Suprapubic skin (tissue), 4 donors: ENCODE measurements around the gene NAP1L5. TPM values are rescaled to one million over a fixed set of nuclear protein-coding genes. Genes with fewer than 3 reads are reported as not detected.

Experiments
- DNase-seq, 2 donors: peaks; one replicate each; pipeline ENCODE4 v3.0.0-alpha.2; 2019; ENCODE audit warnings: low spot score in 2 of 2
- H3K27ac ChIP-seq: fragments of 200-600 bp; sonication (generic); one replicate; pipeline ENCODE4 v1.5.1; 2019
- H3K27me3 ChIP-seq: fragments of 200-600 bp; sonication (generic); one replicate; pipeline ENCODE4 v1.5.1; 2019
- H3K36me3 ChIP-seq: fragments of 200-600 bp; sonication (generic); one replicate; pipeline ENCODE4 v1.5.1; 2019
- H3K4me1 ChIP-seq: fragments of 200-600 bp; sonication (generic); one replicate; pipeline ENCODE4 v1.5.1; 2019
- H3K4me3 ChIP-seq: fragments of 200-600 bp; sonication (generic); one replicate; pipeline ENCODE4 v1.5.1; 2019; ENCODE audit warnings: mild to moderate bottlenecking
- H3K9me3 ChIP-seq: fragments of 200-600 bp; sonication (generic); one replicate; pipeline ENCODE4 v1.5.1; 2019
- CTCF ChIP-seq, 2 donors: fragments of 200-600 bp in 1 of 2; fragments of 450-650 bp in 1 of 2; sonication (generic) in 1 of 2; IDR thresholded peaks; one replicate each; pipeline ENCODE4 v1.5.1; 2016 to 2019; ENCODE audit warnings: antibody characterized with exemption in 2 of 2, mild to moderate bottlenecking in 1 of 2, moderate library complexity in 1 of 2
- EP300 ChIP-seq: sonication (generic); formaldehyde crosslinking; IDR thresholded peaks from one replicate; pipeline ENCODE4 v1.6.1; 2017; ENCODE audit warnings: antibody characterized with exemption
- POLR2A ChIP-seq, 2 donors: fragments of 450-650 bp; IDR thresholded peaks; one replicate each; pipeline ENCODE4 v1.6.1; 2017; ENCODE audit warnings: antibody characterized with exemption in 2 of 2, mild to moderate bottlenecking in 2 of 2, moderate library complexity in 2 of 2
- POLR2AphosphoS5 ChIP-seq, 3 donors: sonication (generic); formaldehyde crosslinking; IDR thresholded peaks; one replicate each; pipeline ENCODE4 v1.6.1; 2017; ENCODE audit warnings: antibody characterized with exemption in 3 of 3
- WGBS: methylation state at CpG from one replicate; pipeline ENCODE4 v1.1.5; 2018; 5-methylcytosine and 5-hydroxymethylcytosine counted together
- total RNA-seq, 4 donors: library from RNA; depleted of rRNA; stranded (reverse); fragments of >200 nt; gene quantifications; one replicate each; pipeline ENCODE4 v1.1.0, GENCODE V29; 2016

NAP1L5 gene
- total RNA-seq, 4 donors from 2014 or later: 1.1 to 2.4 (median 2.0) TPM

- Histone ChIP-seq H3K27me3 (no peaks in the 10 kb centered on the region), H3K4me1 (peaks cover 11% of the 10 kb centered on the region), H3K27ac (no peak overlapping the region), H3K36me3 (peaks cover 50% of the 10 kb centered on the region), H3K4me3 (no peak overlapping the region), H3K9me3 (no peaks in the 10 kb centered on the region)
- WGBS: 92% methylated on average over 1 of the region's 1 CpG
- TF ChIP-seq CTCF (IDR thresholded peaks at IDR 0.05) (no peak), EP300 (no peak), POLR2AphosphoS5 (IDR thresholded peaks at IDR 0.05) (no peak), POLR2A (IDR thresholded peaks at IDR 0.05) (no peak)
- DNase-seq: no peak
Measured at GRCh38 chr4:88719381-88719780, 21.8 kb upstream of the NAP1L5 start.

DNA sequence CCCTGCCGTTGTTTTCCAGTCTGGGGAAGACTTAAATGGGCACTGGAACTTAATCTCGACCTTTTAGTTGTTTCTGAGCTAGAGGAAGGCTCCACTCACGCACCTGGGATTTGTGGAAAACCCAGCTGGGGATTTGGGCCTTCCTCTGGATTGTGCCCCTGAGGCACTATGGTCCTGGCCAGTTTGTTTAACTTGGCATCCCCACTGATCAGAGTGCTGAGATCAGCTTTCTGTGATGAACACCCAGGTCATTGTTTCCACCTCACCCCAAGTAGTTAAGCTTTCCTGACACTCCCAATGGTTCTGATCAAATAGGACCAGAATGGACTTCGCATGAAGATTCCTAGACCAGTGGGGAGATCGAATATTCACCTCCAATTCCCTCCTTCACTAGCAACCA is 20.5 kb upstream of the NAP1L5 start:
- H3K27me3 ChIP-seq: no peaks in the 10 kb centered on the region
- peaks cover 39% of the 10 kb centered on the region for H3K36me3 ChIP-seq
- H3K4me1 ChIP-seq: peaks cover 11% of the 10 kb centered on the region
- TF ChIP-seq CTCF (IDR thresholded peaks at IDR 0.05) (no peak), EP300 (no peak), POLR2A (IDR thresholded peaks at IDR 0.05) (no peak), POLR2AphosphoS5 (IDR thresholded peaks at IDR 0.05) (no peak)
- H3K27ac ChIP-seq: no peak overlapping the region
- 93% methylated on average over 5 of the region's 5 CpGs for WGBS
- no peaks in the 10 kb centered on the region for H3K9me3 ChIP-seq
- no peak for DNase-seq
- no peak overlapping the region for H3K4me3 ChIP-seq

DNA sequence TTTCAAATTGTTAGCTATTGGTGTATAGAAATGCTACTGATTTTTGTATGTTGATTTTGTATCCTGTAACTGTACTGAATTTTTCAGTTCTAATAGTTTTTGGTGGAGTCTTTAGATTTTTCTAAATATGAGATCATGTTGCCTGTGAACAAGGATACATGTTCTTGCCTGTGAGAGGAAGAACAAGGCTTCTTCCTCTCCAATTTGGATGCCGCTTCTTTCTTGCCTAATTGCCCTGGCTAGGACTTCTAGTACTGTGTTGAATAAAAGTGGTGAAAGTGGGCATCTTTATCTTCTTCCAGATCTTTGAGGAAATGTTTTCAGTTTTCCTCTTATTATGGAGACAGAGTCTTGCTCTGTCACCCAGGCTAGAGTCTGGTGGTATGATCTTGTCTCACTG is 16.2 kb upstream of the NAP1L5 start:
- H3K27me3 ChIP-seq: no peaks in the 10 kb centered on the region
- H3K27ac ChIP-seq: no peak overlapping the region
- DNase-seq: no peak
- no peaks in the 10 kb centered on the region for H3K9me3 ChIP-seq
- peaks cover 36% of the 10 kb centered on the region for H3K36me3 ChIP-seq
- no peak for TF ChIP-seq POLR2A (IDR thresholded peaks at IDR 0.05)
- no peak for TF ChIP-seq CTCF (IDR thresholded peaks at IDR 0.05)
- no peak for TF ChIP-seq EP300
- TF ChIP-seq POLR2AphosphoS5 (IDR thresholded peaks at IDR 0.05): no peak
- no peak overlapping the region for H3K4me3 ChIP-seq
- H3K4me1 ChIP-seq: no peaks in the 10 kb centered on the region
- WGBS: 50% methylated on average over 1 of the region's 1 CpG

DNA sequence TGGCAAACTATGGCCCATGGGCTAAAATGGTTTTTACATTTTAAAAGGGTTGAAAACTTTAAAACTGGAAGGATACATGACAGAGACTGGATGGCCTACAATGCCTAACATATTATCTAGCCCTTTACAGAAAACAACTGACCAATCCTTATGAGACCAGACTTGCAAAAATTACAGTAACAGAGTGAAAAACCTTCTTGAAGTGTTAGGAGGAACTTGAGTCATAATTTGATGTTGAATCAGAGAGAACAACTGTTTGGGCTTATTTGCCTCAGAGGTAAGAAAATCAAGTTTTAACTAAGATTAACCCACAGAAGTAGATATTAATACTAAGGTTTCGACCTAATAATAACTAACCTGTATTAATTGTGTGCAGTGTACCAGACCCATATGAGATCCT is 12.4 kb upstream of the NAP1L5 start:
- H3K4me1 ChIP-seq: peaks cover 5% of the 10 kb centered on the region
- TF ChIP-seq EP300: no peak
- no peak for TF ChIP-seq CTCF (IDR thresholded peaks at IDR 0.05)
- no peak for TF ChIP-seq POLR2AphosphoS5 (IDR thresholded peaks at IDR 0.05)
- no peak for TF ChIP-seq POLR2A (IDR thresholded peaks at IDR 0.05)
- H3K27me3 ChIP-seq: no peaks in the 10 kb centered on the region
- H3K9me3 ChIP-seq: no peaks in the 10 kb centered on the region
- no peak for DNase-seq
- WGBS: 95% methylated on average over 1 of the region's 1 CpG
- no peak overlapping the region for H3K27ac ChIP-seq
- no peak overlapping the region for H3K4me3 ChIP-seq
- peaks cover 33% of the 10 kb centered on the region for H3K36me3 ChIP-seq

DNA sequence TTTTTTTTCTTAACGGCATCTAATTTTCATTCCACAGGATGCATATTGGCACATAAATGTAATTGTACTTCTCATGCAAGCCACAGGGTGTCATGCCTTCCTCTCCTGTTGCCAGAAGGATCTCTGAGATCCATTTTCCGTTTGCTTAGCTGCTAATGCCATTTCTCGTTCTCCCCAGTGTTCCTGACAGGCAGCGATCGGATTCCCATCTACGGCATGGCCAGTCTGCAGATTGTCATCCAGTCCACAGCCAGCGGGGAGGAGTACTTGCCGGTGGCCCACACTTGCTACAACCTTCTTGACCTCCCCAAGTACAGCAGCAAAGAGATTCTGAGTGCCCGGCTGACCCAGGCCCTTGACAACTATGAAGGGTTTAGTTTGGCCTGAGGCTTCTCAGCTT is 8.9 kb upstream of the NAP1L5 start:
- H3K36me3 ChIP-seq: peaks cover 55% of the 10 kb centered on the region
- 39% methylated on average over 9 of the region's 9 CpGs for WGBS

More for the DNA sequence above, 8.9 kb upstream of the NAP1L5 start:
- Histone ChIP-seq H3K27me3 (no peaks in the 10 kb centered on the region), H3K4me3 (no peak overlapping the region), H3K27ac (no peak overlapping the region), H3K4me1 (peaks cover 5% of the 10 kb centered on the region), H3K9me3 (no peaks in the 10 kb centered on the region)
- DNase-seq: no peak
- peak; percentile 25 to 28 for TF ChIP-seq CTCF (IDR thresholded peaks at IDR 0.05)
- no peak for TF ChIP-seq POLR2A (IDR thresholded peaks at IDR 0.05)
- no peak for TF ChIP-seq POLR2AphosphoS5 (IDR thresholded peaks at IDR 0.05)
- TF ChIP-seq EP300: no peak
